Neural crest cell (in vitro differentiated cells): ENCODE results near the gene IGFBP1. TPM values are rescaled to one million over a fixed set of nuclear protein-coding genes. Genes with fewer than 3 reads are reported as not detected.

Experiments used
- DNase-seq: peaks from one replicate; pipeline ENCODE4 v3.0.0; 2021; ENCODE audit warnings: low read depth, mixed read lengths, low spot score
- H3K27ac Mint-ChIP-seq: one replicate; pipeline ENCODE4 v1.8.0; 2021; ENCODE audit warnings: mild to moderate bottlenecking, mixed read lengths; ENCODE audit not compliant: unreplicated experiment
- H3K27me3 Mint-ChIP-seq: 2 replicates; pipeline ENCODE4 v1.8.0; 2021; ENCODE audit warnings: low read depth, mild to moderate bottlenecking, mixed read lengths
- H3K36me3 Mint-ChIP-seq: 2 replicates; pipeline ENCODE4 v1.8.0; 2021; ENCODE audit warnings: low read depth, mild to moderate bottlenecking, mixed read lengths
- H3K4me1 Mint-ChIP-seq: 2 replicates; pipeline ENCODE4 v1.8.0; 2021; ENCODE audit warnings: mixed read lengths
- H3K4me3 Mint-ChIP-seq: one replicate; pipeline ENCODE4 v1.8.0; 2021; ENCODE audit warnings: mild to moderate bottlenecking, mixed read lengths
- H3K9me3 Mint-ChIP-seq: 2 replicates; pipeline ENCODE4 v1.8.0; 2021; ENCODE audit warnings: mixed read lengths
- total RNA-seq: library from RNA; stranded (reverse); gene quantifications from 2 replicates; pipeline ENCODE4 v1.2.1, GENCODE V29; 2021
- TF ChIP-seq, protein P1 (sequence below): fragments of 200-600 bp; sonication (generic); conservative IDR thresholded peaks from 2 replicates; pipeline ENCODE4 v1.5.0; 2021; ENCODE audit warnings: antibody characterized with exemption, mild to moderate bottlenecking

The IGFBP1 gene
- total RNA-seq, 1 donor from 2014 or later = not detected

GRCh38 chr7:45893996-45894664 is 5.8 kb downstream of the IGFBP1 start:
- Mint-ChIP-seq H3K36me3 (no peaks in the 10 kb centered on the region), H3K4me1 (no peaks in the 10 kb centered on the region), H3K27me3 (peaks cover 42% of the 10 kb centered on the region), H3K4me3 (no peak overlapping the region), H3K27ac (no peak overlapping the region), H3K9me3 (peaks cover 3% of the 10 kb centered on the region)
- TF ChIP-seq, protein P1, sequence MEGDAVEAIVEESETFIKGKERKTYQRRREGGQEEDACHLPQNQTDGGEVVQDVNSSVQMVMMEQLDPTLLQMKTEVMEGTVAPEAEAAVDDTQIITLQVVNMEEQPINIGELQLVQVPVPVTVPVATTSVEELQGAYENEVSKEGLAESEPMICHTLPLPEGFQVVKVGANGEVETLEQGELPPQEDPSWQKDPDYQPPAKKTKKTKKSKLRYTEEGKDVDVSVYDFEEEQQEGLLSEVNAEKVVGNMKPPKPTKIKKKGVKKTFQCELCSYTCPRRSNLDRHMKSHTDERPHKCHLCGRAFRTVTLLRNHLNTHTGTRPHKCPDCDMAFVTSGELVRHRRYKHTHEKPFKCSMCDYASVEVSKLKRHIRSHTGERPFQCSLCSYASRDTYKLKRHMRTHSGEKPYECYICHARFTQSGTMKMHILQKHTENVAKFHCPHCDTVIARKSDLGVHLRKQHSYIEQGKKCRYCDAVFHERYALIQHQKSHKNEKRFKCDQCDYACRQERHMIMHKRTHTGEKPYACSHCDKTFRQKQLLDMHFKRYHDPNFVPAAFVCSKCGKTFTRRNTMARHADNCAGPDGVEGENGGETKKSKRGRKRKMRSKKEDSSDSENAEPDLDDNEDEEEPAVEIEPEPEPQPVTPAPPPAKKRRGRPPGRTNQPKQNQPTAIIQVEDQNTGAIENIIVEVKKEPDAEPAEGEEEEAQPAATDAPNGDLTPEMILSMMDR = no peak
- no peak for DNase-seq

GRCh38 chr7:45894665-45895062 is 6.4 kb downstream of the IGFBP1 start:
- H3K36me3 Mint-ChIP-seq = no peaks in the 10 kb centered on the region
- H3K27ac Mint-ChIP-seq = no peak overlapping the region

GRCh38 chr7:45897042-45897690 is 8.9 kb downstream of the IGFBP1 start:
- no peaks in the 10 kb centered on the region for H3K4me1 Mint-ChIP-seq
- H3K27me3 Mint-ChIP-seq = peaks cover 24% of the 10 kb centered on the region
- peaks cover 3% of the 10 kb centered on the region for H3K9me3 Mint-ChIP-seq
- no peaks in the 10 kb centered on the region for H3K36me3 Mint-ChIP-seq
- H3K4me3 Mint-ChIP-seq = no peak overlapping the region
- H3K27ac Mint-ChIP-seq = no peak overlapping the region
- TF ChIP-seq, protein P1 = no peak
- DNase-seq = no peak

More at GRCh38 chr7:45894665-45895062, 6.4 kb downstream of the IGFBP1 start:
- peaks cover 37% of the 10 kb centered on the region for H3K27me3 Mint-ChIP-seq
- H3K4me1 Mint-ChIP-seq = no peaks in the 10 kb centered on the region
- TF ChIP-seq, protein P1 = no peak
- H3K9me3 Mint-ChIP-seq = peaks cover 3% of the 10 kb centered on the region
- DNase-seq = no peak
- no peak overlapping the region for H3K4me3 Mint-ChIP-seq

GRCh38 chr7:45898222-45898621 is 9.9 kb downstream of the IGFBP1 start:
- H3K36me3 Mint-ChIP-seq = peaks cover 4% of the 10 kb centered on the region
- no peak overlapping the region for H3K4me3 Mint-ChIP-seq
- H3K27ac Mint-ChIP-seq = no peak overlapping the region
- H3K27me3 Mint-ChIP-seq = peaks cover 18% of the 10 kb centered on the region
- H3K9me3 Mint-ChIP-seq = peaks cover 8% of the 10 kb centered on the region
- DNase-seq = no peak
- TF ChIP-seq, protein P1 = no peak
- H3K4me1 Mint-ChIP-seq = no peaks in the 10 kb centered on the region

DNA sequence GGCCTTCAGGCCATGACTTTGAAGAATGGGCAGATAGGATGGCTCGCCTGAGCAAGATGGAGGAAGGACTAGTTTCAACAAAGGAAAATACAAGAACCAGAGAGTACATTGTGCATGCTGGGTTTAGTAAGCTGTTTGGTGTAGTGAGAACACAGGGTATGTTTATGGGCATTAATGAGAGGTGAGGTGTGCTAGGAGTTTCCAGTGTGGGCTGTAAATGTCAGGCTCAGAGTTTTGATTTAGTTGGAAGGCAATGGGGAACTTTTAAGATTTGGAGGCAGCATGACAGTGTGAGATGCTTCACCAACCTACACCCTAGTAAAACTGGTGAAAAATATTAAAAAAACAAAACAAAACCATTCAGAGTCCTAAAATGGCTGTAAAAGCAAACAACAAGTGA is 13.3 kb downstream of the IGFBP1 start:
- Mint-ChIP-seq H3K4me1 (no peaks in the 10 kb centered on the region), H3K27me3 (no peaks in the 10 kb centered on the region), H3K36me3 (peaks cover 4% of the 10 kb centered on the region), H3K4me3 (no peak overlapping the region), H3K9me3 (peaks cover 11% of the 10 kb centered on the region), H3K27ac (peak overlapping the region; percentile 16)
- no peak for DNase-seq
- TF ChIP-seq, protein P1 = no peak
